ENCODE results near the gene B3GALT5. TPM values are rescaled to one million over a fixed set of nuclear protein-coding genes. Genes with fewer than 3 reads are reported as not detected.
"Not testable (repeated sequence)": the region's sequence is repeated elsewhere in the genome, so short reads cannot be mapped to it uniquely, and the experiment has no call there.

The B3GALT5 gene
- total and polyA plus RNA-seq, 7 donors = 0.36 to 33.7 (median 1.4) TPM

- H3K36me3 ChIP-seq = no peaks in the 10 kb centered on the region
- intact Hi-C loops (cut with DNase I) = no loop called here
- no peaks in the 10 kb centered on the region for H3K27me3 ChIP-seq
- H3K9me3 ChIP-seq = no peaks in the 10 kb centered on the region
- no peak for DNase-seq
- H3K4me1 ChIP-seq = no peaks in the 10 kb centered on the region
- TF ChIP-seq EP300 (IDR thresholded peaks at IDR 0.05) = no peak
- no peak for TF ChIP-seq CTCF (IDR thresholded peaks at IDR 0.05)
- no peak for TF ChIP-seq POLR2A (IDR thresholded peaks at IDR 0.05)
- TF ChIP-seq POLR2AphosphoS5 (IDR thresholded peaks at IDR 0.05) = no peak
- H3K27ac ChIP-seq = no peak overlapping the region
- WGBS, 2 donors = 92 to 97% methylated on average over 4 of the region's 4 CpGs
- H3K4me3 ChIP-seq = no peak overlapping the region
These were observed 30.0 kb upstream of the B3GALT5 start for GRCh38 chr21:39582749-39583148.

- DNase-seq; H3K36me3 ChIP-seq; intact Hi-C loops (cut with DNase I); H3K4me3 ChIP-seq; H3K9me3 ChIP-seq; H3K27me3 ChIP-seq; H3K4me1 ChIP-seq; H3K27ac ChIP-seq: not testable (repeated sequence)
- 94 to 95% methylated on average over 2 of the region's 2 CpGs for WGBS, 2 donors
These were observed 29.2 kb upstream of the B3GALT5 start for GRCh38 chr21:39583586-39583985.

GRCh38 chr21:39587376-39587775 lies 25.4 kb upstream of the B3GALT5 start:
- intact Hi-C loops (cut with DNase I) = no loop called here
- Histone ChIP-seq H3K27me3 (no peaks in the 10 kb centered on the region), H3K4me3 (no peak overlapping the region), H3K4me1 (no peaks in the 10 kb centered on the region), H3K36me3 (no peaks in the 10 kb centered on the region), H3K9me3 (peaks cover 0 to 3% (median 1%) of the 10 kb centered on the region in 4 donors), H3K27ac (no peak overlapping the region)
- no peak for DNase-seq
- 72 to 76% methylated on average over 4 of the region's 4 CpGs for WGBS, 2 donors
- TF ChIP-seq POLR2A (IDR thresholded peaks at IDR 0.05) = no peak

GRCh38 chr21:39588884-39589283 lies 23.9 kb upstream of the B3GALT5 start:
- 46 to 47% methylated on average over 1 of the region's 1 CpG for WGBS, 2 donors
- TF ChIP-seq POLR2A (IDR thresholded peaks at IDR 0.05) (no peak), POLR2AphosphoS5 (IDR thresholded peaks at IDR 0.05) (no peak), EP300 (IDR thresholded peaks at IDR 0.05) (no peak), CTCF (IDR thresholded peaks at IDR 0.05) (no peak)

GRCh38 chr21:39593522-39593921 lies 19.2 kb upstream of the B3GALT5 start:
- intact Hi-C loops (cut with DNase I) = no loop called here
- Histone ChIP-seq H3K4me1 (peaks cover 0 to 6% (median 0%) of the 10 kb centered on the region in 4 donors), H3K36me3 (no peaks in the 10 kb centered on the region), H3K9me3 (peaks cover 0 to 2% (median 0%) of the 10 kb centered on the region in 4 donors), H3K27ac (no peak overlapping the region), H3K4me3 (no peak overlapping the region), H3K27me3 (no peaks in the 10 kb centered on the region)
- no peak for TF ChIP-seq POLR2AphosphoS5 (IDR thresholded peaks at IDR 0.05)
- TF ChIP-seq EP300 (IDR thresholded peaks at IDR 0.05) = no peak
- no peak for TF ChIP-seq POLR2A (IDR thresholded peaks at IDR 0.05)
- no peak for TF ChIP-seq CTCF (IDR thresholded peaks at IDR 0.05)
- DNase-seq = no peak

More at GRCh38 chr21:39588884-39589283, 23.9 kb upstream of the B3GALT5 start:
- Histone ChIP-seq H3K4me3 (no peak overlapping the region), H3K9me3 (peaks cover 0 to 3% (median 1%) of the 10 kb centered on the region in 4 donors), H3K36me3 (no peaks in the 10 kb centered on the region), H3K27ac (no peak overlapping the region), H3K4me1 (no peaks in the 10 kb centered on the region), H3K27me3 (no peaks in the 10 kb centered on the region)
- intact Hi-C loops (cut with DNase I) = no loop called here
- DNase-seq = no peak

- H3K36me3 ChIP-seq = no peaks in the 10 kb centered on the region
- H3K9me3 ChIP-seq = no peaks in the 10 kb centered on the region
- no peak for TF ChIP-seq POLR2A (IDR thresholded peaks at IDR 0.05)
- intact Hi-C loops (cut with DNase I) = no loop called here
- WGBS, 2 donors = 90 to 92% methylated on average over 3 of the region's 3 CpGs
- no peak for DNase-seq
- peaks cover 0 to 6% (median 0%) of the 10 kb centered on the region in 4 donors for H3K4me1 ChIP-seq
- no peaks in the 10 kb centered on the region for H3K27me3 ChIP-seq
- no peak overlapping the region for H3K4me3 ChIP-seq
- H3K27ac ChIP-seq = no peak overlapping the region
These were observed 17.3 kb upstream of the B3GALT5 start for GRCh38 chr21:39595465-39595864.
